Dendritic cell treated with granulocyte-macrophage colony-stimulating factor and Interleukin-4, amounts not matched to agents 40 ng/mL and 50 ng/mL, for 4 days (primary cell): ENCODE data around the gene VKORC1.
"Not testable (repeated sequence)": the region's sequence is repeated elsewhere in the genome, so short reads cannot be mapped to it uniquely, and the experiment has no call there.

Experiments used
- H3K27ac Mint-ChIP-seq: one replicate; pipeline ENCODE4 v1.8.0; 2022; ENCODE audit warnings: mild to moderate bottlenecking, mixed read lengths
- H3K27me3 Mint-ChIP-seq: one replicate; pipeline ENCODE4 v1.8.0; 2022; ENCODE audit warnings: mild to moderate bottlenecking, mixed read lengths
- H3K36me3 Mint-ChIP-seq: one replicate; pipeline ENCODE4 v1.8.0; 2022; ENCODE audit warnings: low read depth, mixed read lengths
- H3K4me1 Mint-ChIP-seq: one replicate; pipeline ENCODE4 v1.8.0; 2022; ENCODE audit warnings: low read depth, mixed read lengths
- H3K4me3 Mint-ChIP-seq: one replicate; pipeline ENCODE4 v1.8.0; 2022; ENCODE audit warnings: mild to moderate bottlenecking, moderate library complexity, mixed read lengths
- H3K9me3 Mint-ChIP-seq: one replicate; pipeline ENCODE4 v1.8.0; 2022; ENCODE audit warnings: mixed read lengths
- intact Hi-C: fragments of 100-400 bp; cut with micrococcal nuclease; formaldehyde crosslinking; loops from one replicate; pipeline ENCODE4 v1.15.0; 2022

The VKORC1 gene

GRCh38 chr16:31094424-31095120 lies at the start of gene VKORC1:
TSS of gene VKORC1 (minus strand) at chr16:31094797. CDS start at chr16:31094729, 68 bp downstream.
- peak within 1 kb of the TSS; percentile 83 for H3K27ac Mint-ChIP-seq
- peaks cover under 1% of the 10 kb centered on the region for H3K9me3 Mint-ChIP-seq
- peaks cover 37% of the 10 kb centered on the region for H3K4me1 Mint-ChIP-seq
- H3K27me3 Mint-ChIP-seq = no peaks in the 10 kb centered on the region
- intact Hi-C loops = loop anchor here (1.0 to 10.0 kb wide), 5 partner anchors 20 to 350 kb away; partner anchors contain the start of genes HSD3B7, SETD1A, STX4 and ZNF646
- H3K36me3 Mint-ChIP-seq = peaks cover 36% of the 10 kb centered on the region
- H3K4me3 Mint-ChIP-seq = peak within 1 kb of the TSS; percentile 88

- H3K4me1 Mint-ChIP-seq = peaks cover 72% of the 10 kb centered on the region
- peaks cover 62% of the 10 kb centered on the region for H3K36me3 Mint-ChIP-seq
- H3K4me3 Mint-ChIP-seq = peak overlapping the region; percentile 39
- H3K9me3 Mint-ChIP-seq = no peaks in the 10 kb centered on the region
- peak overlapping the region; percentile 89 for H3K27ac Mint-ChIP-seq
- no peaks in the 10 kb centered on the region for H3K27me3 Mint-ChIP-seq
- intact Hi-C loops = loop anchor here (5.0 kb wide), 1 partner anchor 36 kb away; the partner anchor contains the start of gene BCKDK
These were observed 49.1 kb upstream of the VKORC1 start for GRCh38 chr16:31143694-31144148.

DNA sequence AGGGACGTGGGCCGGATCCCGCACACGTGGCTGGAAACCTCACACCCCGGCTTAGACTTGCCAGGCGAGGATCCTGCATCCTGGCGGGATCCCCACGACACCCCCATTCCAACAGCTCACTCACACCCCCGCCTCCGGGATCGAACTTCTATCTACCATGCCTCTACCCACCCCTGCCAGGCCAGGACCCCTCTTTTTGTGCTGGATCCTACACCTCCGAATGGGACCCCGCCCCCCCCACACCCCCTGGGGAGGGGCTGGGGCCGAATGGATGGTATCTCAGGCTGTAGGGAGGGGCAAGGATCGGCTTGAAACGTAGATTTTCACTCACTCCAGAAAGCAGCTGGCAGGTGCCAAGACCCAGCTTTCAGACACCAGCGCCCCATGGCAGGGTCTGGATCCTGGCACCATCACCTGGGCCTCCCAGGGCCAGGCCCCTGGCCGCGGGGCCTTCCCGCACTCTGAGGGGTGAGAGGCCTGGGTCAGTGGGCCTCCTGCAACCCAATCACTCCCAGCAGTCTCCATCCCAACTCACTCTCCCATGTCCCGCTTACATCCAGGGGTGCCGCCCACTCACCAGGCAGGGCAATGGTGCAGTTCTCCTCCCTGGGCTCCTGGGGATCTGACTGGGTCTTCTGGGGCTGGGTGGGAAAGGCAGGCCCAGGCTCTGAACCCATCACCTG lies 48.6 kb upstream of the VKORC1 start:
- Mint-ChIP-seq H3K36me3 (peaks cover 61% of the 10 kb centered on the region), H3K27ac (peak overlapping the region; percentile 89), H3K4me3 (peak overlapping the region; percentile 39), H3K27me3 (no peaks in the 10 kb centered on the region), H3K4me1 (peaks cover 72% of the 10 kb centered on the region), H3K9me3 (no peaks in the 10 kb centered on the region)
- intact Hi-C loops = loop anchor here (5.0 kb wide), 1 partner anchor 36 kb away; the partner anchor contains the start of gene BCKDK

GRCh38 chr16:31142109-31143010 lies 47.8 kb upstream of the VKORC1 start:
- Mint-ChIP-seq H3K36me3 (peaks cover 53% of the 10 kb centered on the region), H3K9me3 (no peaks in the 10 kb centered on the region), H3K4me3 (peak overlapping the region; percentile 65), H3K4me1 (peaks cover 66% of the 10 kb centered on the region), H3K27me3 (no peaks in the 10 kb centered on the region), H3K27ac (peak overlapping the region; percentile 89)
- intact Hi-C loops = loop anchor here (1.0 to 5.0 kb wide), 3 partner anchors 24 to 68 kb away; partner anchors contain the start of genes BCKDK, ZNF646 and ZNF668

DNA sequence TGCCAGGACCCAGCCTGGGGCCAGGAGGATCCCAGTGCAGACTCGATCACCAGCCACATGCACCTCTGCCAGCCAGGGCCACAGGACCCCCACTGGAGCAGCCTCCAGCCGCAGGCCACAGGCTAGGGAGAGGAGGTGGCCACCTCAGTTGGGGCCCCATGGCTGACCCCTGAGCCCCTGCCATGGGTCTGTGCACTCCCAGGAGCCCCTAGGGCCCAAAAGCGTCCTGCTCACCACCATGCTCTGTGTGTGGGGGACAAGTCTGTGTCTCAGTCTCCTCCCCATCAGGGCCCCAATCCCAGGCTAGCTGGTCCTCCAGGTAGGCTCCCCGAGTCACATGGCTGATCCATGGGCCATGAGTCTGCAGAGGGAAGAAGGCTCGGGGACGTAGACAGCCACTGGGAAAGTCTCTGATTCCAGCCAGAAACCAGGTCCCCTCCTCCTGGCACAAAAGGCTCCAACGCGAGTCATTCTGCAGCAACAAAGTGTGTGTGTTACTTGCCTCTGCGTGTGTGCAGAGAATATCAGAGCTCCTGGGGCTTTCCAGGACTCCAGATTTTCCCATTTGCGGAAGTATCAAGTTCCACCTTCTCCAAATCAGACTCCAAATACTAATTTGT lies 47.0 kb upstream of the VKORC1 start:
- intact Hi-C loops = loop anchor here (1.0 to 5.0 kb wide), 3 partner anchors 23 to 67 kb away; partner anchors contain the start of genes BCKDK, ZNF646 and ZNF668
- H3K4me1 Mint-ChIP-seq = peaks cover 64% of the 10 kb centered on the region

GRCh38 chr16:31141071-31141469 lies 46.5 kb upstream of the VKORC1 start:
- not testable (repeated sequence) for H3K9me3 Mint-ChIP-seq, H3K27me3 Mint-ChIP-seq
- peaks cover 61% of the 10 kb centered on the region for H3K4me1 Mint-ChIP-seq
- intact Hi-C loops = loop anchor here (5.0 kb wide), 1 partner anchor 34 kb away; the partner anchor contains the start of gene BCKDK
- H3K4me3 Mint-ChIP-seq = peak overlapping the region; percentile 65
- peaks cover 44% of the 10 kb centered on the region for H3K36me3 Mint-ChIP-seq
- H3K27ac Mint-ChIP-seq = peak overlapping the region; percentile 89

More for the DNA sequence above, 47.0 kb upstream of the VKORC1 start:
- H3K9me3 Mint-ChIP-seq = no peaks in the 10 kb centered on the region
- no peaks in the 10 kb centered on the region for H3K27me3 Mint-ChIP-seq
- peak overlapping the region; percentile 89 for H3K27ac Mint-ChIP-seq
- H3K36me3 Mint-ChIP-seq = peaks cover 50% of the 10 kb centered on the region
- peak overlapping the region; percentile 65 for H3K4me3 Mint-ChIP-seq

GRCh38 chr16:31138621-31139578 lies 44.3 kb upstream of the VKORC1 start:
- peaks cover 27% of the 10 kb centered on the region for H3K36me3 Mint-ChIP-seq
- H3K9me3 Mint-ChIP-seq = no peaks in the 10 kb centered on the region
- H3K27ac Mint-ChIP-seq = peak overlapping the region; percentile 48
- peaks cover 71% of the 10 kb centered on the region for H3K4me1 Mint-ChIP-seq
- no peak overlapping the region for H3K4me3 Mint-ChIP-seq
- intact Hi-C loops = no loop called here
- H3K27me3 Mint-ChIP-seq = no peaks in the 10 kb centered on the region

GRCh38 chr16:31136822-31137499 lies 42.4 kb upstream of the VKORC1 start:
- Mint-ChIP-seq H3K36me3 (peaks cover 38% of the 10 kb centered on the region), H3K4me1 (peaks cover 78% of the 10 kb centered on the region), H3K27ac (peak overlapping the region; percentile 48)
- intact Hi-C loops, H3K4me3 Mint-ChIP-seq, H3K9me3 Mint-ChIP-seq, H3K27me3 Mint-ChIP-seq: not testable (repeated sequence)

GRCh38 chr16:31136287-31136662 lies 41.7 kb upstream of the VKORC1 start:
- Mint-ChIP-seq H3K4me1 (peaks cover 78% of the 10 kb centered on the region), H3K9me3 (no peaks in the 10 kb centered on the region), H3K36me3 (peaks cover 39% of the 10 kb centered on the region), H3K27me3 (no peaks in the 10 kb centered on the region), H3K4me3 (no peak overlapping the region), H3K27ac (no peak overlapping the region)
- intact Hi-C loops = no loop called here

DNA sequence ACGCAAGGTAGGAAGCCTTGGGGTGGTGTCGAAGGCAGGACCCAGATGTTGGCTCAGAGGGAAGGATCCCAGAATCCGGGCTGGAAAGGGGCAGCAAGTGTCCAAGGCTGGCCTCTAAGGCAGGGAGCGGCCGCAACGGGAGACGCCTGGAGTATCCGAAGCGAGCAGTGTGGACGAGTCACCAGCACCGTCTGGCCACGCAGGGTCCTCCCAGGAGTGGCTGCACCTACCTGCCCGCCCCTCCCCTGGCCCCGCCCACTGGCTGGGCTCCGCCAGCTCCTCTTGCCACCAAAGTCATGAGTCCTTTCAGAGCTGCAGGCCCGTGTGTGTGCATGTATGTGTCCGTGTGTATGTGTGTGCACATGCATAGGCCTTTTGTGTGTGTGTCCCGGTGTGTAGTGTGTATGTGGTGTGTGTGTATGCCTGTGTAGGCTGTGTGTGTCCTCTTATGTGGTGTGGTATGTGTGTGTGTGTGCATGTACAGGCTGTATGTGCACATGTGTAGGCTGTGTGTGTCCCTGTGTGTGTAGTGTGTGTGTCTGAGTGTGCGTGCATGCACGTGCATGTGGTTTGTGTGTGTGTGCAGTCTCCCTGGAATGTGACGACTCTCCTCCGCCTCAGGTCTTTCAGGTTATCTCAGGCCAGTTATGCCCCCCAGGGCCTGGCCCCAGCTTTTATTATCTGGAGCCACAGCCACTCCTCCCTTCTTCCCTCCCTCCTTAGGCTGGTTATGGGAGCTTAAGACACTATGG lies 41.1 kb upstream of the VKORC1 start, which contains the start of gene PRSS8:
PRSS8 (minus strand) TSS at position 193 of the 752 bp plus-strand sequence. CDS start 229 bp downstream, outside the sequence.
- H3K4me3 Mint-ChIP-seq = no peak within 1 kb of the TSS
- no peaks in the 10 kb centered on the region for H3K9me3 Mint-ChIP-seq
- no peaks in the 10 kb centered on the region for H3K27me3 Mint-ChIP-seq
- H3K36me3 Mint-ChIP-seq = peaks cover 41% of the 10 kb centered on the region
- H3K27ac Mint-ChIP-seq = peak within 1 kb of the TSS; percentile 81
- intact Hi-C loops = no loop called here
- H3K4me1 Mint-ChIP-seq = peaks cover 80% of the 10 kb centered on the region
